Thyroid gland (tissue), 4 donors: ENCODE measurements around the gene RPAIN. TPM values are rescaled to one million over a fixed set of nuclear protein-coding genes. Genes with fewer than 3 reads are reported as not detected.

Source experiments
- DNase-seq, 2 donors: peaks; one replicate each; pipeline ENCODE4 v3.0.0-alpha.2; 2019
- H3K27ac ChIP-seq, 3 donors: fragments of 200-600 bp; sonication (generic); 1 replicate in 2 of 3; 2 replicates in 1 of 3; pipeline ENCODE4 v1.5.1; 2016 to 2019; ENCODE audit warnings: mild to moderate bottlenecking in 1 of 3, moderate library complexity in 1 of 3
- H3K27me3 ChIP-seq: fragments of 200-600 bp; sonication (generic); one replicate; pipeline ENCODE4 v1.5.1; 2019
- H3K36me3 ChIP-seq, 2 donors: fragments of 200-600 bp; sonication (generic); one replicate each; pipeline ENCODE4 v1.5.1; 2016 to 2019
- H3K4me1 ChIP-seq, 2 donors: fragments of 200-600 bp; sonication (generic); one replicate each; pipeline ENCODE4 v1.5.1; 2017 to 2019
- H3K4me3 ChIP-seq, 3 donors: fragments of 200-600 bp; sonication (generic); replicated peaks in 1 of 3; 1 replicate in 2 of 3; 2 replicates in 1 of 3; pipeline ENCODE4 v1.5.1; 2016; ENCODE audit warnings: mild to moderate bottlenecking in 1 of 3
- H3K9me3 ChIP-seq: fragments of 200-600 bp; sonication (generic); one replicate; pipeline ENCODE4 v1.5.1; 2017
- POLR2A ChIP-seq, 2 donors: fragments of 450-650 bp; IDR thresholded peaks; one replicate each; pipeline ENCODE4 v1.6.1; 2017; ENCODE audit warnings: antibody characterized with exemption in 2 of 2, mild to moderate bottlenecking in 2 of 2, moderate library complexity in 1 of 2
- WGBS, 2 donors: methylation state at CpG; one replicate each; pipeline ENCODE4 v1.1.5; 2017; 5-methylcytosine and 5-hydroxymethylcytosine counted together
- intact Hi-C: fragments of 100-400 bp; cut with DNase I; formaldehyde crosslinking; loops from one replicate; pipeline ENCODE4 v1.15.1; 2023
- total RNA-seq, 4 donors: library from RNA; depleted of rRNA; stranded (reverse); fragments of >200 nt; gene quantifications; one replicate each; pipeline ENCODE4 v1.2.3, GENCODE V29; 2016
- TF ChIP-seq, protein P1 (sequence below), 6 experiments: fragments of 200-600 bp in 3 of 6; fragments of 450-650 bp in 3 of 6; sonication (generic) in 3 of 6; IDR thresholded peaks; one replicate each; pipeline ENCODE4 v1.5.1; 2016 to 2019; ENCODE audit warnings: antibody characterized with exemption in 6 of 6, mild to moderate bottlenecking in 2 of 6, inconsistent platforms in 1 of 6, moderate library complexity in 1 of 6

RPAIN gene, protein sequence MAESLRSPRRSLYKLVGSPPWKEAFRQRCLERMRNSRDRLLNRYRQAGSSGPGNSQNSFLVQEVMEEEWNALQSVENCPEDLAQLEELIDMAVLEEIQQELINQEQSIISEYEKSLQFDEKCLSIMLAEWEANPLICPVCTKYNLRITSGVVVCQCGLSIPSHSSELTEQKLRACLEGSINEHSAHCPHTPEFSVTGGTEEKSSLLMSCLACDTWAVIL
- 10 to 100 TPM; 33.9 to 67.1 (median 49.4) TPM for total RNA-seq

DNA sequence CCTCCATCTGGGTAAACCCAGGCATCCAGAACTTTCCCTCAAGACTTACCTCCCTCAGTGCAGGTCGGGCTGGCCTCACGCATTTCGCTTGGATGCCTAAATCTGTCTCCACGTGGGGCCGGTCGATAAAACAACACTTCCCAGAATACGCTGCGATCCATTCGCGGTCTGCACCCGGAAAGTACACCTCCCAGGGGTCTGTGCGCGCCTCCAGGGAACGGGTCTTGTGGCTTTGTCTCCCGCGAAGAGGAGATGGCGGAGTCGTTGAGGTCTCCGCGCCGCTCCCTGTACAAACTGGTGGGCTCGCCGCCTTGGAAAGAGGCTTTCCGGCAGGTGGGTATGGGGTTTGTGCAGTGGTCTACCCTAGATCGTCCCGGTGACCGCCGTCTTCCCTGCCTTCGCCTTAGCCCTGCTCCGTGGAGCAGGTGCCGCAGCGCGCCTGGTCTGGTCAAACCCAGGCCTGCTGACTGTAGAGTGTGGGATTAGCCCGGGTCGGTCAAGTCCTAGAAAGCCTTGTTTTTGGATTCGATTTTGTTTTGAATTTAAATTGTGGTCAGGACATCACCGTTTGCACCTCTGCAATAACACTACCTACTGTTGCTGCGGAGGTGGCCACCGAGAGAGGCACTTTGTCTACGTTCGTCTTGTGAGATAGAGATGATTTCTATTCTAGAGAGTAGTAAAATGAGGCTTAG, at the start of gene RPAIN:
Gene RPAIN, plus strand, starts transcription at position 224 of the 695 bp plus-strand sequence. Its CDS starts 29 bp downstream, at position 253.
- intact Hi-C loops = no loop called here
- TF ChIP-seq, protein P1, sequence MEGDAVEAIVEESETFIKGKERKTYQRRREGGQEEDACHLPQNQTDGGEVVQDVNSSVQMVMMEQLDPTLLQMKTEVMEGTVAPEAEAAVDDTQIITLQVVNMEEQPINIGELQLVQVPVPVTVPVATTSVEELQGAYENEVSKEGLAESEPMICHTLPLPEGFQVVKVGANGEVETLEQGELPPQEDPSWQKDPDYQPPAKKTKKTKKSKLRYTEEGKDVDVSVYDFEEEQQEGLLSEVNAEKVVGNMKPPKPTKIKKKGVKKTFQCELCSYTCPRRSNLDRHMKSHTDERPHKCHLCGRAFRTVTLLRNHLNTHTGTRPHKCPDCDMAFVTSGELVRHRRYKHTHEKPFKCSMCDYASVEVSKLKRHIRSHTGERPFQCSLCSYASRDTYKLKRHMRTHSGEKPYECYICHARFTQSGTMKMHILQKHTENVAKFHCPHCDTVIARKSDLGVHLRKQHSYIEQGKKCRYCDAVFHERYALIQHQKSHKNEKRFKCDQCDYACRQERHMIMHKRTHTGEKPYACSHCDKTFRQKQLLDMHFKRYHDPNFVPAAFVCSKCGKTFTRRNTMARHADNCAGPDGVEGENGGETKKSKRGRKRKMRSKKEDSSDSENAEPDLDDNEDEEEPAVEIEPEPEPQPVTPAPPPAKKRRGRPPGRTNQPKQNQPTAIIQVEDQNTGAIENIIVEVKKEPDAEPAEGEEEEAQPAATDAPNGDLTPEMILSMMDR (IDR thresholded peaks at IDR 0.05) = peak in 1 of 6 experiments; percentile 24
- TF ChIP-seq POLR2A (IDR thresholded peaks at IDR 0.05) = peak; percentile 8 to 59
- H3K36me3 ChIP-seq = peaks cover 14 to 20% of the 10 kb centered on the region in 2 donors
- peak within 1 kb of the TSS; percentile 50 to 91 (median 71) for H3K4me3 ChIP-seq
- peak; percentile 90 to 92 for DNase-seq
- no peaks in the 10 kb centered on the region for H3K27me3 ChIP-seq
- peak within 1 kb of the TSS; percentile 94 to 96 (median 95) for H3K27ac ChIP-seq
- 0 to 1% methylated on average over 28 to 31 of the region's 41 CpGs for WGBS, 2 donors
- H3K4me1 ChIP-seq = peaks cover 21 to 31% of the 10 kb centered on the region in 2 donors
- no peaks in the 10 kb centered on the region for H3K9me3 ChIP-seq

DNA sequence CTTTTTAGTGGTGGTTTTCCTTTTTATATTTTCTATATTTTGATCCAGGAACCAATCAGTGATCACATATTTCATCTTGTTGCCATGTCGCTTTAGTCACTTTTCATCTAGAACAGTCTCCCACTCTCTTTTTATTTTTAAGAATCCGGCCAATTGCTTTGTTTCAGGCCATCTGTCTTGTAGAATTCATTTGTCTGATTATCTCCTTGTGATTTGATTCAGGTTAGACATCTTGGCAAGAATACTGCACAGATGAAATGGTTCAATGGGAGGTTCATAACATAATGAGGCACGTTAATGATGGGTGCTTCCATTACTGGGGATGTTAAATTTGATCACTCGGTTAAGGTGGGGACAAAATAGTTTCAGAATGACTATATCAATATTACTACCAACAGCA, 49.6 kb upstream of the RPAIN start:
- no peaks in the 10 kb centered on the region for H3K4me1 ChIP-seq
- H3K27ac ChIP-seq = no peak overlapping the region
- intact Hi-C loops = no loop called here
- H3K4me3 ChIP-seq = no peak overlapping the region
- no peaks in the 10 kb centered on the region for H3K9me3 ChIP-seq
- DNase-seq = no peak
- peaks cover 27 to 42% of the 10 kb centered on the region in 2 donors for H3K36me3 ChIP-seq
- 94% methylated on average over 4 of the region's 4 CpGs for WGBS, 2 donors
- no peak for TF ChIP-seq POLR2A (IDR thresholded peaks at IDR 0.05)
- TF ChIP-seq, protein P1 (IDR thresholded peaks at IDR 0.05) = no peak
- H3K27me3 ChIP-seq = no peaks in the 10 kb centered on the region

DNA sequence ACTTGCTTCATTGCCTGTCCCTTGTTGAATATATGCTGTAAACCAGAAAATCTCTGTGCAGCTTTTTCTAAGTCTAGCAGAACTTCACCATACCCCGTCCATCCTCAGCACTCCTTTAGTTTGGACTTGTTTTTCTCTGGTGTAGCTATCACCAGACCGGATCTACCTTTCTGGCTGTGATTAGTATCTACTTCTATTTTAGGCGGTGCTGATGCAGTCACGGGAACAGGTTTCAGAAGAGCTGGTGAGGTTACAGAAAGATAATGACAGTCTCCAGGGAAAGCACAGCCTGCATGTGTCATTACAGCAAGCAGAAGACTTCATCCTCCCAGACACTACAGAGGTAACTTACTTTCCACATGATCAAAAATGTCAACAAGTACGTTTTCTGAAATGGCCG, 46.9 kb upstream of the RPAIN start:
- H3K9me3 ChIP-seq = no peaks in the 10 kb centered on the region
- no peaks in the 10 kb centered on the region for H3K4me1 ChIP-seq
- WGBS, 2 donors = 89 to 91% methylated on average over 6 of the region's 6 CpGs
- TF ChIP-seq POLR2A (IDR thresholded peaks at IDR 0.05) = no peak
- TF ChIP-seq, protein P1 (IDR thresholded peaks at IDR 0.05) = no peak
- DNase-seq = no peak
- no peaks in the 10 kb centered on the region for H3K27me3 ChIP-seq
- peaks cover 31 to 49% of the 10 kb centered on the region in 2 donors for H3K36me3 ChIP-seq
- H3K4me3 ChIP-seq = no peak overlapping the region
- no peak overlapping the region for H3K27ac ChIP-seq
- intact Hi-C loops = no loop called here

DNA sequence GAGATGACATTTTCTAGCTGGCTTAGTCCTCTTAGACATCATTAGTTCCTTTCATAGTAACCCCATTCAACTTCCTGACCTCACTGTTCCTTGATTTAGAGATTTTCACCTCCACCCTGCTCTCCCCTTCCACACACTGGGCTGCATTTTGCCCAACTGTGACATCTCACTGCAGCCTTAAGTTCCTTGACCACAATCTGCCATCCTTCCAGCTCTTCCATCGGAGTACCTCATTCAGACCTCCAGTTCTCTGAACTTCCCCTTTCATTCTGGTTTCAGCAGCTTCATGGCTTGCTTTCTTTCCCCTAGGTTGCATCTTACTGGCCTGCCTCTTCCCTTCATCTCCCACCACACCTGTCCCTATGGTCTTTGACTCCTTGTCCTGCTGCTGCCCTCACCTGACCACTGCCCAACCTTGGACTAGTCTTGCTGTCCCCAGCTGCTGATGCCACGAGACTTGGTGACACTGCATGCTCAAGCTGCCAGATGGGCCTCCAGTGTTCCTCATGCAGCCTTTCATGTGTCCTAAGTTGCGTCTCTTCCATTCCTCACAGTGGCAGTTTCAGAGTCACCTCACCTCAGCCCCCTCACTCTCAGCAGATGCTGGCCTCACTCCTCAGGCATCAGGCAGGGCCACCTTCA, 41.3 kb upstream of the RPAIN start:
- Histone ChIP-seq H3K27me3 (no peaks in the 10 kb centered on the region), H3K27ac (no peak overlapping the region), H3K4me1 (no peaks in the 10 kb centered on the region), H3K4me3 (no peak overlapping the region), H3K9me3 (no peaks in the 10 kb centered on the region), H3K36me3 (peaks cover 58 to 77% of the 10 kb centered on the region in 2 donors)
- DNase-seq = no peak
- TF ChIP-seq POLR2A (IDR thresholded peaks at IDR 0.05) = no peak
- TF ChIP-seq, protein P1 (IDR thresholded peaks at IDR 0.05) = no peak
- WGBS, 2 donors = 97 to 99% methylated on average over 3 of the region's 3 CpGs
- intact Hi-C loops = no loop called here
